HepG2 (cell line): ENCODE measurements around the gene HLF. TPM values are rescaled to one million over a fixed set of nuclear protein-coding genes. Genes with fewer than 3 reads are reported as not detected.

Experiments used
- ATAC-seq: fragments of 200-7000 bp; cut with Tn5 transposase; 3 replicates; pipeline ENCODE4 v1.9.1; 2020; ENCODE audit warnings: mild to moderate bottlenecking, moderate library complexity
- BruUV-seq: library from RNA; stranded (reverse); fragments of 400-500 nt; replicated peaks from 2 replicates; lab custom pipeline; 2021; lab: Mats Ljungman, UMichigan
- CTCF ChIA-PET: fragments of 300-600 bp; formaldehyde crosslinking; extraction: SDS; loops from one replicate; lab custom pipeline; 2021; ENCODE audit warnings: low total read pairs, inconsistent platforms, low intra/inter-chr PET ratio; lab: Yijun Ruan, JAX
- POLR2A ChIA-PET: fragments of 350-600 bp; sonication (Branson Sonifier 250); formaldehyde crosslinking; loops from one replicate; lab custom pipeline; 2020; ENCODE audit warnings: antibody characterized with exemption, inconsistent platforms; lab: Yijun Ruan, JAX
- DNase-seq: peaks from one replicate; pipeline ENCODE4 v3.0.0-alpha.2; 2015; ENCODE audit warnings: low spot score
- FAIRE-seq: peaks from 3 replicates; lab custom pipeline; 2011; peaks lifted over from hg19 to GRCh38; lab: Jason Lieb, UNC
- H2AFZ ChIP-seq: one replicate; pipeline ENCODE4 v1.6.1; 2011; ENCODE audit warnings: low read length, inconsistent platforms
- H3K27ac ChIP-seq: fragments of 300-600 bp; 3 replicates; pipeline ENCODE4 v1.8.0; 2011; ENCODE audit warnings: mixed run types, mild to moderate bottlenecking, mixed read lengths, low read length, inconsistent platforms; ENCODE audit not compliant: insufficient read depth; ENCODE audit errors: extremely low read length
- H3K27me3 ChIP-seq, 2 experiments: fragments of 200-600 bp in 1 of 2; 2 replicates in 1 of 2; 3 replicates in 1 of 2; pipeline versions ENCODE4 v1.6.0 to v1.8.0; 2011; ENCODE audit warnings: low read length in 2 of 2, mild to moderate bottlenecking in 2 of 2, moderate library complexity in 2 of 2, inconsistent platforms in 1 of 2; ENCODE audit not compliant: insufficient read depth in 2 of 2, control insufficient read depth in 1 of 2
- H3K36me3 ChIP-seq, 2 experiments: fragments of 200-600 bp in 1 of 2; replicated peaks in 1 of 2; 2 replicates in 1 of 2; 3 replicates in 1 of 2; pipeline versions ENCODE4 v1.5.1 to v1.8.0; 2011; ENCODE audit warnings: low read length in 2 of 2, inconsistent platforms in 1 of 2; ENCODE audit not compliant: insufficient read depth in 2 of 2, control insufficient read depth in 1 of 2
- H3K4me1 ChIP-seq: 2 replicates; pipeline ENCODE4 v1.5.1; 2012; ENCODE audit warnings: low read length, inconsistent platforms; ENCODE audit not compliant: insufficient read depth
- H3K4me2 ChIP-seq: 2 replicates; pipeline ENCODE4 v1.6.0; 2011; ENCODE audit warnings: low read depth, low read length, inconsistent platforms
- H3K4me3 ChIP-seq, 3 experiments: fragments of 200-600 bp in 1 of 3; sonication (generic), shearing (Covaris generic) in 1 of 3; replicated peaks in 1 of 3; 2 replicates each; pipeline ENCODE4 v1.5.1; 2011 to 2016; ENCODE audit warnings: low read length in 3 of 3, inconsistent platforms in 2 of 3, low read depth in 2 of 3, mild to moderate bottlenecking in 2 of 3, control low read depth in 1 of 3, mixed read lengths in 1 of 3; ENCODE audit not compliant: insufficient read depth in 1 of 3
- H3K79me2 ChIP-seq: one replicate; pipeline ENCODE4 v1.6.1; 2011; ENCODE audit warnings: low read length, inconsistent platforms; ENCODE audit not compliant: insufficient read depth
- H3K9ac ChIP-seq: 2 replicates; pipeline ENCODE4 v1.6.0; 2011; ENCODE audit warnings: mild to moderate bottlenecking, low read depth, low read length, inconsistent platforms; ENCODE audit not compliant: insufficient read depth
- H3K9me3 ChIP-seq: 2 replicates; pipeline ENCODE4 v1.5.1; 2012; ENCODE audit warnings: mild to moderate bottlenecking, low read length
- H4K20me1 ChIP-seq: 2 replicates; pipeline ENCODE4 v1.6.0; 2011; ENCODE audit warnings: inconsistent platforms, mild to moderate bottlenecking, low read length, moderate library complexity; ENCODE audit not compliant: insufficient read depth
- POLR2A ChIP-seq, 2 experiments: IDR thresholded peaks; 2 replicates each; pipeline ENCODE4 v1.6.1; 2011; ENCODE audit warnings: low read depth in 2 of 2, low read length in 2 of 2, mild to moderate bottlenecking in 1 of 2, moderate library complexity in 1 of 2; ENCODE audit not compliant: insufficient read depth in 1 of 2
- RAD51 ChIP-seq: fragments of 450-650 bp; IDR thresholded peaks from 2 replicates; pipeline ENCODE4 v1.6.1; 2016; ENCODE audit warnings: borderline replicate concordance
- RBM22 ChIP-seq: fragments of 200-400 bp; formaldehyde crosslinking; optimal IDR thresholded peaks from 2 replicates; pipeline ENCODE3; 2017; ENCODE audit warnings: mild to moderate bottlenecking, low read length, moderate library complexity
- RFXAP ChIP-seq: sonication (generic); formaldehyde crosslinking; IDR thresholded peaks from 2 replicates; pipeline ENCODE4 v1.4.0; 2020; ENCODE audit warnings: missing genetic modification reagents, borderline replicate concordance
- SALL2 ChIP-seq: sonication (generic); formaldehyde crosslinking; IDR thresholded peaks from 2 replicates; pipeline ENCODE4 v1.8.1; 2023; ENCODE audit warnings: mild to moderate bottlenecking, missing genetic modification reagents, inconsistent platforms
- SSRP1 ChIP-seq: IDR thresholded peaks from 2 replicates; pipeline ENCODE4 v1.6.1; 2016; ENCODE audit warnings: control low read depth
- THAP11 ChIP-seq: IDR thresholded peaks from 2 replicates; pipeline ENCODE4 v1.6.1; 2016; ENCODE audit warnings: missing biosample characterization, missing genetic modification reagents
- WGBS: methylation state at CpG from one replicate; pipeline ENCODE4 v1.1.6; 2017; ENCODE audit warnings: low lambda C conversion rate; 5-methylcytosine and 5-hydroxymethylcytosine counted together
- in situ Hi-C: cut with HindIII; loops from 2 replicates; pipeline ENCODE4 v1.10.0; 2017; ENCODE audit warnings: low pct_unique_long_range_greater_than_20kb; ENCODE audit not compliant: extremely low pct_ligation_motif_present
- intact Hi-C: fragments of 100-400 bp; cut with micrococcal nuclease; formaldehyde crosslinking; loops from one replicate; pipeline ENCODE4 v1.10.0; 2022; ENCODE audit not compliant: unreplicated experiment
- polyA plus RNA-seq, 8 experiments: library from polyadenylated mRNA; depleted of rRNA in 3 of 8; stranded (reverse) in 7 of 8; unstranded in 1 of 8; fragments of >200 nt; fragmentation: Illumina TruSeq in 4 of 8; extraction: Trizol in 4 of 8; gene quantifications; 2 replicates each; pipeline versions ENCODE4 v1.2.1 to v1.2.3, GENCODE V29; 2011 to 2016; ENCODE audit warnings: low read depth in 4 of 8, missing spikeins in 1 of 8, mixed read lengths in 1 of 8; ENCODE audit not compliant: insufficient read depth in 1 of 8
- total RNA-seq, 5 experiments: library from RNA; depleted of rRNA; stranded (reverse); fragments of >200 nt; fragmentation: Illumina TruSeq; extraction: Trizol; gene quantifications; 2 replicates each; pipeline ENCODE4 v1.2.3, GENCODE V29; 2016; ENCODE audit warnings: low read depth in 1 of 5
- TF ChIP-seq, protein P1 (sequence below): sonication (generic); formaldehyde crosslinking; IDR thresholded peaks from 2 replicates; pipeline ENCODE4 v1.8.0; 2022; ENCODE audit warnings: mild to moderate bottlenecking, missing genetic modification reagents, moderate library complexity
- TF ChIP-seq, protein P2 (sequence below): sonication (generic); formaldehyde crosslinking; conservative IDR thresholded peaks from 2 replicates; pipeline ENCODE4 v1.4.0; 2020; ENCODE audit warnings: missing genetic modification reagents

Gene HLF
- total and polyA plus RNA-seq, 2 of the 13 experiments (the other 11 are each of a cell fraction or from before 2014, with no cell fraction given): 202 to 346 TPM

DNA sequence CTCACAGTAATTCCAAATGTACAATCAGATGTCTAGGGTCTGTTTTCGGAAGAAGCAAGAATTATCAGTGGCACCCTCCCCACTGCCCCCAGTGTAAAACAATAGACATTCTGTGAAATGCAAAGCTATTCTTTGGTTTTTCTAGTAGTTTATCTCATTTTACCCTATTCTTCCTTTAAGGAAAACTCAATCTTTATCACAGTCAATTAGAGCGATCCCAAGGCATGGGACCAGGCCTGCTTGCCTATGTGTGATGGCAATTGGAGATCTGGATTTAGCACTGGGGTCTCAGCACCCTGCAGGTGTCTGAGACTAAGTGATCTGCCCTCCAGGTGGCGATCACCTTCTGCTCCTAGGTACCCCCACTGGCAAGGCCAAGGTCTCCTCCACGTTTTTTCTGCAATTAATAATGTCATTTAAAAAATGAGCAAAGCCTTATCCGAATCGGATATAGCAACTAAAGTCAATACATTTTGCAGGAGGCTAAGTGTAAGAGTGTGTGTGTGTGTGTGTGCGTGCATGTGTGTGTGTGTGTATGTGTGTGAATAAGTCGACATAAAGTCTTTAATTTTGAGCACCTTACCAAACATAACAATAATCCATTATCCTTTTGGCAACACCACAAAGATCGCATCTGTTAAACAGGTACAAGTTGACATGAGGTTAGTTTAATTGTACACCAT, 59.7 kb downstream of the HLF start (continued):
- TF ChIP-seq RFXAP (CRISPR knock-in tag) (no peak), RAD51 (no peak)
- TF ChIP-seq, protein P1, sequence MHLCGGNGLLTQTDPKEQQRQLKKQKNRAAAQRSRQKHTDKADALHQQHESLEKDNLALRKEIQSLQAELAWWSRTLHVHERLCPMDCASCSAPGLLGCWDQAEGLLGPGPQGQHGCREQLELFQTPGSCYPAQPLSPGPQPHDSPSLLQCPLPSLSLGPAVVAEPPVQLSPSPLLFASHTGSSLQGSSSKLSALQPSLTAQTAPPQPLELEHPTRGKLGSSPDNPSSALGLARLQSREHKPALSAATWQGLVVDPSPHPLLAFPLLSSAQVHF (CRISPR knock-in tag): no peak
- TF ChIP-seq, protein P2, sequence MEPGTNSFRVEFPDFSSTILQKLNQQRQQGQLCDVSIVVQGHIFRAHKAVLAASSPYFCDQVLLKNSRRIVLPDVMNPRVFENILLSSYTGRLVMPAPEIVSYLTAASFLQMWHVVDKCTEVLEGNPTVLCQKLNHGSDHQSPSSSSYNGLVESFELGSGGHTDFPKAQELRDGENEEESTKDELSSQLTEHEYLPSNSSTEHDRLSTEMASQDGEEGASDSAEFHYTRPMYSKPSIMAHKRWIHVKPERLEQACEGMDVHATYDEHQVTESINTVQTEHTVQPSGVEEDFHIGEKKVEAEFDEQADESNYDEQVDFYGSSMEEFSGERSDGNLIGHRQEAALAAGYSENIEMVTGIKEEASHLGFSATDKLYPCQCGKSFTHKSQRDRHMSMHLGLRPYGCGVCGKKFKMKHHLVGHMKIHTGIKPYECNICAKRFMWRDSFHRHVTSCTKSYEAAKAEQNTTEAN (CRISPR knock-in tag): peak; percentile 18; the same call in 1 of the 2 replicates
- TF ChIP-seq, all 625 proteins: peak for 67

DNA sequence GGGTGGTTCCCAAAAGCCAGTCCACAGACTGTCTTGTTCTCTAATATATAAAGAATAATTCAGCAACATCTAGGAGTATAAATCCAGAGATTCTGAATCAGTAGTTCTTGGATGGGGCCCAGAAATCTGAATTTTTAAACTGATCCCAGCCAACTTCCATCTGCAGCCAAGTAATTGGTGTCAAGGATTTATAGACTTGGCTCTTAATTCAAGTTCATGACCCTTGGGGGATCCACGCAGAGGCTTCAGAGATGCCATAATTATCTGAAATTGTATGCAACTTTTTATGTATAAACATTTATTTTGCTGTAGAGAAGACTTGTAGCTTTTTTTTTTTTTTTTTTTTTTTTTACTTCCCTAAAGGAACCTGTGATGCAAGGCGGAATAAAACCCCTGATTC, 60.6 kb downstream of the HLF start:
- H2AFZ ChIP-seq: no peak overlapping the region
- H3K79me2 ChIP-seq: no peaks in the 10 kb centered on the region
- intact Hi-C loops: no loop called here
- in situ Hi-C loops: no loop called here
- H3K27me3 ChIP-seq: no peaks in the 10 kb centered on the region
- no peak for FAIRE-seq
- H3K4me2 ChIP-seq: no peak overlapping the region
- H3K4me3 ChIP-seq: no peak overlapping the region
- H3K9me3 ChIP-seq: 0 out of 2 replicates have a peak, but pooled peaks cover 5% of the 10 kb centered on the region
- ChIA-PET POLR2A (interaction anchor here (1.5 to 1.8 kb wide), 2 partner anchors 20 to 41 kb away, joined by 5 read pairs; no protein-coding TSS in a partner anchor), CTCF (no interaction called here)
- no peak overlapping the region for H3K9ac ChIP-seq
- WGBS: 100% methylated on average over 2 of the region's 2 CpGs
- H3K4me1 ChIP-seq: peaks cover 36% of the 10 kb centered on the region
- no TSS peak for BruUV-seq
- ATAC-seq: no peak
- H4K20me1 ChIP-seq: peaks cover 36% of the 10 kb centered on the region
- TF ChIP-seq SALL2 (CRISPR knock-in tag) (no peak), RBM22 (peak; percentile 76), SSRP1 (CRISPR knock-in tag) (0 out of 2 replicates have a peak, but pooled peaks have one; percentile 3), THAP11 (0 out of 2 replicates have a peak, but pooled peaks have one; percentile 5), POLR2A (IDR thresholded peaks at IDR 0.05; ENCODE audit: insufficient read depth in 1 of 2, low read depth in 2 of 2, low read length in 2 of 2) (peak in 1 of 2 experiments; percentile 3; a peak in 1 of 4 replicates)
- no peak for DNase-seq
- peak overlapping the region; percentile 30 for H3K27ac ChIP-seq
- H3K36me3 ChIP-seq: peaks cover 14% of the 10 kb centered on the region in 2 experiments
